IMR-90 (cell line): Measurements from ENCODE around the gene ZNF211. TPM values are rescaled to one million over a fixed set of nuclear protein-coding genes. Genes with fewer than 3 reads are reported as not detected.

Experiments used
- ATAC-seq: fragments of 200-7000 bp; cut with Tn5 transposase; 2 replicates; pipeline ENCODE4 v1.9.1; 2020; ENCODE audit warnings: low read depth, mild to moderate bottlenecking, moderate library complexity
- BruUV-seq: library from RNA; stranded (reverse); fragments of 400-500 nt; replicated peaks from 2 replicates; lab custom pipeline; 2021; lab: Mats Ljungman, UMichigan
- CTCF ChIA-PET: fragments of 300-600 bp; formaldehyde crosslinking; extraction: SDS; loops from one replicate; lab custom pipeline; 2021; ENCODE audit warnings: antibody characterized with exemption; lab: Yijun Ruan, JAX
- POLR2A ChIA-PET: fragments of 300-600 bp; sonication (Branson Sonifier 250); formaldehyde crosslinking; loops from one replicate; lab custom pipeline; 2022; ENCODE audit warnings: antibody characterized with exemption; ENCODE audit not compliant: unreplicated experiment; lab: Charles Lee
- DNase-seq: peaks from one replicate; pipeline ENCODE4 v3.0.0; 2013
- H2AFZ ChIP-seq: replicated peaks from 2 replicates; pipeline ENCODE3; 2013; ENCODE audit warnings: low read length, mild to moderate bottlenecking; ENCODE audit not compliant: poor library complexity
- H2AK5ac ChIP-seq: 2 replicates; pipeline ENCODE4 v1.6.1; 2013; ENCODE audit warnings: low read depth, low read length, inconsistent platforms
- H2AK9ac ChIP-seq: replicated peaks from 2 replicates; pipeline ENCODE3; 2013; ENCODE audit warnings: mild to moderate bottlenecking, low read depth, low read length, moderate library complexity; ENCODE audit not compliant: poor library complexity
- H2BK120ac ChIP-seq: 2 replicates; pipeline ENCODE4 v1.6.1; 2013; ENCODE audit warnings: low read depth, low read length, inconsistent platforms
- H2BK15ac ChIP-seq: 3 replicates; pipeline ENCODE4 v1.6.1; 2013; ENCODE audit warnings: low read depth, low read length, inconsistent platforms
- H2BK20ac ChIP-seq: 2 replicates; pipeline ENCODE4 v1.6.1; 2013; ENCODE audit warnings: low read depth, mild to moderate bottlenecking, inconsistent platforms, low read length, moderate library complexity
- H2BK5ac ChIP-seq: 2 replicates; pipeline ENCODE4 v1.6.1; 2013; ENCODE audit warnings: mild to moderate bottlenecking, low read depth, low read length, inconsistent platforms; ENCODE audit not compliant: poor library complexity, severe bottlenecking
- H3K14ac ChIP-seq: replicated peaks from 2 replicates; pipeline ENCODE4 v1.6.1; 2013; ENCODE audit warnings: low read depth, low read length, inconsistent platforms
- H3K18ac ChIP-seq: 2 replicates; pipeline ENCODE4 v1.6.1; 2013; ENCODE audit warnings: low read depth, low read length, control low read depth
- H3K23ac ChIP-seq: 2 replicates; pipeline ENCODE4 v1.6.1; 2013; ENCODE audit warnings: low read depth, low read length, inconsistent platforms
- H3K27ac ChIP-seq: 2 replicates; pipeline ENCODE4 v1.5.1; 2013; ENCODE audit warnings: mild to moderate bottlenecking, control low read depth, low read length; ENCODE audit not compliant: insufficient read depth
- H3K27me3 ChIP-seq: 2 replicates; pipeline ENCODE4 v1.6.1; 2013; ENCODE audit warnings: low read length; ENCODE audit not compliant: control insufficient read depth, insufficient read depth
- H3K36me3 ChIP-seq: 2 replicates; pipeline ENCODE4 v1.6.1; 2013; ENCODE audit warnings: low read length, mixed read lengths; ENCODE audit not compliant: control insufficient read depth, insufficient read depth
- H3K4ac ChIP-seq: 2 replicates; pipeline ENCODE4 v1.6.1; 2013; ENCODE audit warnings: low read depth, low read length, inconsistent platforms
- H3K4me1 ChIP-seq: 2 replicates; pipeline ENCODE4 v1.6.1; 2013; ENCODE audit warnings: low read length, mixed read lengths; ENCODE audit not compliant: control insufficient read depth, insufficient read depth
- H3K4me2 ChIP-seq: 2 replicates; pipeline ENCODE4 v1.6.1; 2013; ENCODE audit warnings: low read depth, mild to moderate bottlenecking, control low read depth, low read length, moderate library complexity
- H3K4me3 ChIP-seq: 2 replicates; pipeline ENCODE4 v1.5.1; 2013; ENCODE audit warnings: low read depth, mild to moderate bottlenecking, control low read depth, low read length, moderate library complexity; ENCODE audit not compliant: insufficient read depth
- H3K56ac ChIP-seq: 2 replicates; pipeline ENCODE4 v1.6.1; 2013; ENCODE audit warnings: low read length, inconsistent platforms; ENCODE audit not compliant: insufficient read depth; ENCODE audit errors: extremely low read depth
- H3K79me1 ChIP-seq, 2 experiments: 2 replicates each; pipeline ENCODE4 v1.6.1; 2013; ENCODE audit warnings: low read length in 2 of 2, inconsistent platforms in 1 of 2, low read depth in 1 of 2
- H3K9ac ChIP-seq: 2 replicates; pipeline ENCODE4 v1.6.1; 2013; ENCODE audit warnings: low read depth, low read length, control low read depth
- H3K9me1 ChIP-seq: 2 replicates; pipeline ENCODE4 v1.6.1; 2013; ENCODE audit warnings: low read length, inconsistent platforms; ENCODE audit not compliant: insufficient read depth
- H3K9me3 ChIP-seq: 2 replicates; pipeline ENCODE4 v1.6.1; 2013; ENCODE audit warnings: low read length; ENCODE audit not compliant: control insufficient read depth, insufficient read depth
- H4K20me1 ChIP-seq: 2 replicates; pipeline ENCODE4 v1.6.1; 2013; ENCODE audit warnings: low read length, inconsistent platforms; ENCODE audit not compliant: insufficient read depth
- H4K5ac ChIP-seq: 2 replicates; pipeline ENCODE4 v1.6.1; 2013; ENCODE audit warnings: mild to moderate bottlenecking, low read depth, low read length, control low read depth
- H4K8ac ChIP-seq, 2 experiments: 2 replicates each; pipeline ENCODE4 v1.6.1; 2013; ENCODE audit warnings: low read depth in 2 of 2, low read length in 2 of 2, control low read depth in 1 of 2, inconsistent platforms in 1 of 2
- H4K91ac ChIP-seq: 2 replicates; pipeline ENCODE4 v1.6.1; 2013; ENCODE audit warnings: low read depth, low read length, inconsistent platforms; ENCODE audit not compliant: insufficient read depth
- RCOR1 ChIP-seq: IDR thresholded peaks from 2 replicates; pipeline ENCODE4 v1.6.1; 2012; ENCODE audit warnings: mild to moderate bottlenecking, low read length, improper control_type of control experiment; ENCODE audit not compliant: insufficient replicate concordance
- WGBS, 2 experiments: methylation state at CpG; one replicate each; pipeline versions ENCODE4 v1.1.5 to v1.1.7; 2013; ENCODE audit warnings: missing lambda C conversion rate in 2 of 2; ENCODE audit not compliant: insufficient read length in 1 of 2; ENCODE audit errors: extremely low coverage in 2 of 2; 5-methylcytosine and 5-hydroxymethylcytosine counted together
- dilution Hi-C: fragments of 300-500 bp; cut with HindIII; formaldehyde crosslinking; loops from one replicate; pipeline ENCODE4 v1.14.3; 2018; ENCODE audit warnings: low sequenced_read_pairs; ENCODE audit not compliant: unreplicated experiment
- in situ Hi-C: fragments of 300-500 bp; cut with MboI; formaldehyde crosslinking; loops from 3 replicates; pipeline ENCODE4 v1.14.3; 2019; ENCODE audit warnings: low sequenced_read_pairs, inconsistent platforms, mixed read lengths
- intact Hi-C: fragments of 100-400 bp; cut with micrococcal nuclease; formaldehyde crosslinking; loops from 2 replicates; pipeline ENCODE4 v1.10.0; 2022
- polyA plus RNA-seq, 3 experiments: library from polyadenylated mRNA; depleted of rRNA; stranded (reverse); fragments of >200 nt; gene quantifications; 2 replicates each; pipeline ENCODE4 v1.2.3, GENCODE V29; 2012; ENCODE audit warnings: low replicate concordance in 1 of 3
- total RNA-seq: library from RNA; depleted of rRNA; stranded (reverse); fragments of >200 nt; gene quantifications from 2 replicates; pipeline ENCODE4 v1.2.3, GENCODE V29; 2012

The ZNF211 gene
- total and polyA plus RNA-seq, 2 of the 4 experiments (the other 2 are of a cell fraction): 8.7 to 13.1 TPM

- no peak overlapping the region for H4K8ac ChIP-seq
- WGBS, 2 experiments: no CpG with 5 or more reads among the region's 9 CpGs
- no peak for TF ChIP-seq RCOR1
- no peak overlapping the region for H3K4ac ChIP-seq
- BruUV-seq: no TSS peak
- H4K91ac ChIP-seq: no peak overlapping the region
- no peaks in the 10 kb centered on the region for H4K20me1 ChIP-seq
- no peak overlapping the region for H2AK9ac ChIP-seq
- no peak overlapping the region for H2BK15ac ChIP-seq
- POLR2A ChIA-PET: no interaction called here
- DNase-seq (no peak), ATAC-seq (no peak)
- dilution Hi-C loops (no loop called here), in situ Hi-C loops (no loop called here), intact Hi-C loops (no loop called here)
- H2BK5ac ChIP-seq: no peak overlapping the region
- CTCF ChIA-PET: no interaction called here
- H3K27me3 ChIP-seq: no peaks in the 10 kb centered on the region; the same call in none of the 2 replicates
- H3K4me1 ChIP-seq: no peaks in the 10 kb centered on the region
- H2AFZ ChIP-seq: peak overlapping the region; percentile 92
- no peak overlapping the region for H2BK120ac ChIP-seq
- H3K27ac ChIP-seq: no peak overlapping the region
- no peak overlapping the region for H4K5ac ChIP-seq
- no peak overlapping the region for H3K56ac ChIP-seq
- no peak overlapping the region for H2AK5ac ChIP-seq
- H3K9me1 ChIP-seq: no peaks in the 10 kb centered on the region
- no peaks in the 10 kb centered on the region for H3K9me3 ChIP-seq
- no peak overlapping the region for H3K4me3 ChIP-seq
- no peak overlapping the region for H2BK20ac ChIP-seq
- no peaks in the 10 kb centered on the region for H3K79me1 ChIP-seq
- no peak overlapping the region for H3K23ac ChIP-seq
- no peak overlapping the region for H3K14ac ChIP-seq
- no peaks in the 10 kb centered on the region for H3K36me3 ChIP-seq
- H3K9ac ChIP-seq: no peak overlapping the region
- H3K18ac ChIP-seq: no peak overlapping the region
- no peak overlapping the region for H3K4me2 ChIP-seq
These were observed 32.4 kb downstream of the ZNF211 start for GRCh38 chr19:57665261-57665806.
